Effector CD8-positive, alpha-beta T cell (primary cell): Measurements from ENCODE around the gene NPAS3.

Experiments
- DNase-seq: peaks from one replicate; lab custom pipeline; 2025; lab: John Stamatoyannopoulos, UW
- total RNA-seq, 4 experiments: gene quantifications; one replicate each; lab custom pipeline; 2026; lab: John Stamatoyannopoulos, UW

NPAS3 gene
- 0 to 0.27 (median 0) reads per million in 4 experiments for total RNA-seq

DNA sequence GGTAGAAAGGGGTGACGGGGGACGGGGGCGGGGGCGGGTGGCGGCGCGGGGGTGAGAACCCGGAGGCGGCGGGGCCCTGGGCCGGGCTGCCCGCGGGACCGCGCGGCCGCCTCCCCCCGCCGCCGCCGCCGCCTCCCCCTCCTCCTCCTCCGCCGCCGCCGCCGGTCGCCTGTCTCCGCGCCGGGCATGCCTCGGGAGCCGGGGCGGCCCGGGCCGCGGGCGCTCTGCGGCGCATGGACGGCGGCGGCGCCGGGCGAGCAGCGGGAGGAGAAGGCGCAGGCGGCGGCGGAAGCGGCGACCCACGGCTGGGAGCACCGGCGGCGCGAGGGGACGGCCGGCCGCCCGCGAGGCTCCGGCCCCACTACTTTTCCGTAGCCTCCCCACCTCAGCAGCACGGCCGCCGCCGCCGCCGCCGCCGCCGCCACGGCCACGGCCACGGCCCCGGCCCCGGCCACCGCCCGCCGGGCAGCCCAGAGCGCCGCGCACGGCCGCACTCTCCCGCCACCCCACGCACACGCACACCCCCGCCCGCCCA, at the start of gene NPAS3:
TSS of gene NPAS3 (plus strand) at position 161 of the 535 bp plus-strand sequence.
- DNase-seq, result no peak

DNA sequence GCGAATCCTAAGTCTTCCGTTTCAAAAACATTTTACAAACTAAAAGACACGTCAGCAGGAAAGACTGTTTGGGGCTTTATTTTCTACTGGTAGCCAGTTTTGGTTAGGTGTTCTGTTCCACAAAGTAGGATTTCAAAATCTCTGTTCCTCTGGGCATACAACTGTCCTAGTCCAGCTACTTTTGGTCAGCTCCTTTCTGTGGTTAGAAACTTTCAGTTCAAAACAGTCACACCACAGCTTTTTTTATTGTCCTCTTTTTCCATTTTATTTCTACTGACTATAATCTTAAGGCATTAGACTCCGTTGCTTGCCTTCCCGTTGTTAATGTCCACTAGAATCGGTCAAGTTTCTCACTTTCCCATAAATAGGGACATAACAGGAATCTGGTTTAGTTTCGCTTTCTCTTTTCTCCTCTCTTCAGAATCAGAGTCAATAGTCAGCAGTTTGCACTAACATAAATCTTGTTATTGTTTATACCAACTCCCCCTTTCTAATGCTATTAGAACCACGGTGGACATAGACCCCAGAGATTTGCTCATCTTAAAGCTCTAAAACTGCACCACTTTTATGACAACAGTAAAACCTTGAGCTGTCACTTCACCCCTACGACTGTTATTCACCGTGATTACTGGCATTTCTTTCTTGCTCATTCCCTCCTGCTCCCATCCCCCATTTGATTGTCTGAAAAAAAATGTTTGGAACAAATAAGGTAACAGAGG, 41.5 kb upstream of the NPAS3 start:
- DNase-seq, result no peak

DNA sequence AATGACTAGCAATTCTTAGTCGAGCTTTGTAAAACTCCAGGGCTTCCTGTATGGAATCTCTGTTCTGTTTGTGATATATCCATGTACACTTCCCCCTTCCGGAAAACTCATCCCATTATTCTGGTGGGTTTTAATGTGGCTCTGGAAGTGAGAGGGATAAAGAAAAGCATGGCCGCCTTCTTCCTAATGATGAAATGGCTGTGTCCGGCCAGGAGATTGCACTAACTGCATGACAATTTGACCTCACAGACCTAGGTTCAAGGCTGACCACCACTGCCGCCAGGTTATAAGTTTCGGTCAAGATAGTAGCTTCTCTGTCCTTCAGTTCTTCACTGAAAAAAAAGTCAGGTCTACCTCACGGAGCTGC, 41.0 kb upstream of the NPAS3 start:
- DNase-seq, result no peak

DNA sequence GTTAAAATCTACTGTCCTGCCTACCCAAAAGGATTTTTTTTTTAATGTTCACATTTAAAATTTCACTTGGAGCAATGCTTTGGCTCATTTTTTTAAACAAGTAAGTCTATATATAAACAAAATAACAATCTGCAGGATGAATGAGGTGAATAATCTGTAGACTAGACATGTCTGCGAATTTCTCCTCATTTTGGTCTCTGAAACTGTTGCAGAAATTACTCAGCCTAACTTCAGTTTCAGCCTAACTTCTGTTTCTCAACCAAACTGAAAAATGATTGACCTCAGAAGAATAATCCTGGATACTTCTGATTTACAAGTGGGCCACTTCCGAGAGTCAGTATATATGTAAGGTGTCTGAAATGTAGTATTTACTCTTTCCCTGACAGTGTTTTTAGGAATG, 39.8 kb upstream of the NPAS3 start:
- no peak for DNase-seq

DNA sequence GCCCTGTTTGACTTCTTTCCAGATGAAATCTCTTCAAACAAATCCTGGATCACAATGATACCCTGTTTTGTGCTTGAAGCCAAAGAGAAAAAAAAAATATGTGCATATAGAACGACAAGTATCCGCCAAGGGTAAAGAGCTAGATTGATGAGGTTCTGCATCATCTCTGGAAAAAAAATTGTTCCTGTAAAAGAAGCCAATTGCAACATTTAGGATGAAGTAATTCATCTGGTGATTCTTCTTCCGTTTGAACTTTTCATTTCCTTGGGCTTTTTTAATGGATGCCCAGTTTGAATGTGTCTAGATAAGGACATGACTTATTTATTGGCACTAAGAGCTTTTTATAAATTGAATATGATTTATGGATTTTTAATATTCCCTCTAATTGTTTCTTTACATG, 38.1 kb upstream of the NPAS3 start:
- DNase-seq, result no peak

DNA sequence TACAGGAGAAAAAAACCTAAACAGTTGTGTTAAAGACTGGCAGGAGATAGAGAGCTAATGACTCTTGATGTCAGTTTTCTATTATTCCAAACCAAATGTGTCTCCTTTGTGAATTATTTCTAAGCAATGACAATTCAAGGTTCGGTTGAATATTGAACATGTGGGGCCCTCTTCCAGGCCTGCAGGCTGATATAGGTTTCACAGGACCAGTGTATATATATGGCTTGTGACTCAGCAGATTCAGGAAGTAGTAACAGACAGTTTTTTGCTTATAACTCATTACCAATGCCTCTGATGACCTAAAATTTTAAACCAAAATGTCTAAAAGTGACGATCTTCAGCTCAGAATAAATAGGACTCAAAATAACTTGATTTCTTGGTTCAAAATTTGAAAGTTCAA, 33.7 kb upstream of the NPAS3 start:
- DNase-seq, result no peak

DNA sequence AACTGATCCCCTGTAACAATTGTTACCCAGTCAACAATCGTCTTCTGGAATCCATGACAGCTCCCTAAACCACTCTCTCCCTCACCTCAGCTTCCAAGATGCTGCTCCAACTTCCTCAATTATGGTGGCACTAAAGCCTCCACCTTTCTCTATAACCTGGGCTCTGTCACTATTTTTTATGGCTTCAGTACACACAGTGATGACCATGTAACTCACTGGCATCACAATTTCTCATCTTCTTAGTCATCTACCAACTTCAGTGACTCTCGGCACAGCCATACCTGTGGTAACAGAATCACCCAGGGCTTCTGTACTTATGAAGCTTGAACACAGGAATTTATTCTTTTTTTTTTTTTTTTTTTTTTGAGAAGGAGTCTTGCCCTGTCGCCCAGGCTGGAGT, 32.0 kb upstream of the NPAS3 start:
- no peak for DNase-seq

DNA sequence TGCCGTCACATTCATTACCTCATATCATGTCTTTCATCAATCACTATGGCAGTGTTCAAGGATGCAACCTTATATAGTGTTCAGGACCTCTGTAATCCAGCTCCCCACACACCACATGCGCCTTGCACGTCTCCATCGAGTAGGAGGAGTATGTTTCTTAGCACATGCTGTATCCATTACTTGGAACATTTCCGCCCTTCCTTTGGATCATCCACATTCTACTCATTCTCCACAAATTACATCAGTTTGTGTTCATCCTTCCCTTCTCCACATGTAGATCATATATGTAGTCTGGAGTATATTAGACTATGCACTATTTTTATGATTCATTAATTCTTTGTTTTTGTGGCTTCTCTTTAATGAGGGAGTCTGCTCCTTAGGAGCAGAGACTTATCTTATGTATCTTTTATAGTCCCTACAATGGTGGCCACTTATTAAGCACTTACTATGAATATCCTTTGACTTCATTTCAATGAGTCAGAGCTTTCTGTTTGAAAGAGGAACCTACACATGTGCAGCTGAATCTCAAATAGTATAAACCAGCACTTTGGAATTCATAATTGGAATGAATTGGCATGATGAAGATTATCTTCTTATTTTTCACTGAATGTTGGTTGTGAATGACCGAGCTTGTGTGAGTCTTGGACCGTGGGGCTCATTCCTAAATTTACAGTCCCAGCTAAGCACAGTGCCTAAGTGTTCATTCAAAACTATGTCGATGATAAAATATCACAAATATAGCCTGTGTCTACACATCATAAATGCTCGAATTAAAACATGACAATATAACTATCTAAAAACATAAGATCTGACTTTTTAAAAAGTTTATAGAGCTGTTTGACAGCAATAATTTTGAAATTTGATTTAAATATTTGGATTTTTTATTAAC, 30.2 kb upstream of the NPAS3 start:
- no peak for DNase-seq

DNA sequence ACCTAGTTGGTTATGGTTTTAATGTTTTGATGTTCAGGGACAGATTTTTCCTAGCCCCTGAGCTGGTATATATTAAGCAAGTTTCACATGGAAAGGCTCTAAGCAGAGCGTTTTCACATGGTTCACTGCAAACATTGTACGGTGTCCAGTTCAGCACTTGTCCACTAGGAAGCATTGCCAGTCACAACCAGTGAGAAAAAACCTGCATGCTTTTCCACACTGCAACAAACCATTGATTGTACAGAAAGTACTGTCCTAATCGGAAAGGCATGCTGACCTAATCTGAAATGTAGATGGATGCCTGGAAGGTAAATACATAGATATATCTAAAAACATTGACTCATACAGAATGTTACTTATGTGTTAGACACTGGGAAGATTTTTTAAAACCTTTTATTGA, 25.0 kb upstream of the NPAS3 start:
- DNase-seq, result no peak

DNA sequence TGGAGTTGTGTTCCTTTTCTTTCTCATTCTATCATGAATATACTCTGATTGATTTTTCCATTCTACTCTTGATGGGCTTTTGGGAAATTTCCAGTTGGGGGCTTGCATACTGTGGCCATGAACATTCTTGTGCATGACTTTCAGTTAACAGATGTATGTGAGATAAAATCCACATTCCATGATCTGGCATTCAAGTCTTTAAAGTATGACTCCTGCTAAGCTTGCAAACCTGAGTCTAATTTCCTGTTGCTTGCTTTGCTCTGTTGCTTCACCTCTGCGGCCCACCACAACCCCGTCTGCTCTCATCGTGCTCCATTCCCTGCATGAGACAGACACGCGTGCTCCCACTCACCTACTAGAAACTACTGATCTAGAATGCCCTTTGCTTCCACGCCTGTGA, 24.3 kb upstream of the NPAS3 start:
- DNase-seq, result no peak

DNA sequence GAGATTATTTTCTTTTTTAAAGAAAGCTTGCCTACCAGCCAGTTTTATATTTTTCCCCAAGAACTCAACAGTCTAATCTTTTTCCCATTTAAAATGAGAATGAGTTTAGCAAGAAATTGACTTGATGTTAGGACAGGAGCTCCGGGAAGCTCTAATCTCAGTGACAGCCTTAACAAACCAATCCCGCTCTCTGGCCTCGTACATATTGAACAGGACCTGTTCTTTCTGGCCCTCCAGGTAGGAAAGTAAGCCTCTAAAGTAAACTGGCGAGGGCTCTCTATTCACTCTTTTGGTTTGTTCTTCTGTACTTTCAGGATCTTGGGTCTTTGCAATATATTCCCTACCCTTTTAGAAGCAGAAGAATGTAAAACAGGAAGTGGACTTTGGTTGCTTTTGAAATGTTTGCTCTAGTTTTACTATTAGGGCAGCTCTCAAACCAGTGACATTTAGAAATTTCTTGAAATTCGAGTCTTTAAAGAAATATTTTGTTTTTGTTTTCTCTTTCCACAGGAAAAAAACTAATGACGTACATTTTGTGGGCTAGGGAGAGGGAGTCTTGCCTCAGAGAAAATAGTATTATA, 17.9 kb upstream of the NPAS3 start:
- no peak for DNase-seq

DNA sequence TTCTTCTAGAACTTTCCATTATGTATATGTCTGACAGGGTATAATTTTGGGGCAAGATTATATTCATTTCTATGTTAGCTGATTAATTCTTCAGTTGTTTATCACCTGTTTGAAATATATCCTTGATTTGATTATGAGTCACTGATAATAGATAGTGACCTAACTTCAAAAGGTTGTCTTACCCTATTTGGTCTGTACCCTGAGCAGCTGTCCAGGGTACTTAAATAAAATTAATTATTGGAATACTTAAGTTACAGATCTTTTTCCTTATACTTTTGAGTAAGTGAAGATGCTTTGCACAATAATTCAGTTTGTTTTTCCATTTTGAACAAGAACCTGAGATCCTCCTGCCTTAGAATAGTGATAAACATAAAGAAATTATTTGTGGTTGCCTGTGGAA, 13.2 kb upstream of the NPAS3 start:
- no peak for DNase-seq

DNA sequence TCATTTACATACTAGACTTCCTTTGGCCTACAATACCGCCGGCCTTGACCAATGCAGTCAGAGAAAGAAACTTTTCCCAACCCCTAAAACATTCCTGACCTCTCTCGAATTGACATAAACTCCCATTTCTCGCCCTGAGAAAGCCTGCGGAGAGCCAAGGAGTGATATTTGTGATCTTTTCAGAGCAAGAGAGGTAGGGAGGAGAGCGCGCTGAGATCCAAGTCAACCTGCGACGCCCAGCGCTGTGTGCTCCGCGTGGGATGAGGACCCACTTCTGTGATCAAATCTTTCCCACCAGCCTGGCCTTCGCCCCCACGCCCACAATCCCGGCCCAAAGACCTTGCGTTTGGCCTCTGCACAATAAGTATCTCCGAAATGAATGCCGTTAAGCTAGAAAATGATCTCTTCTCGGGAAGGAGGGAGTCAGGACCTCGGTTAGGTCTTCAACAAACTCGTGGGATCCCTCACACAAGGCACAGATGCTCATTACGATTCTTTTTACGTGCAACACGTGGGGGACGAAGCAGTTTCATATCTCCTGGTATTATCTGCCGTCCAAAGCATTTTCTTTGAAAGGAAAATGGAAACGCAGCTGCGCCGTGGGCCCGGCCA, 6.3 kb upstream of the NPAS3 start:
- no peak for DNase-seq

DNA sequence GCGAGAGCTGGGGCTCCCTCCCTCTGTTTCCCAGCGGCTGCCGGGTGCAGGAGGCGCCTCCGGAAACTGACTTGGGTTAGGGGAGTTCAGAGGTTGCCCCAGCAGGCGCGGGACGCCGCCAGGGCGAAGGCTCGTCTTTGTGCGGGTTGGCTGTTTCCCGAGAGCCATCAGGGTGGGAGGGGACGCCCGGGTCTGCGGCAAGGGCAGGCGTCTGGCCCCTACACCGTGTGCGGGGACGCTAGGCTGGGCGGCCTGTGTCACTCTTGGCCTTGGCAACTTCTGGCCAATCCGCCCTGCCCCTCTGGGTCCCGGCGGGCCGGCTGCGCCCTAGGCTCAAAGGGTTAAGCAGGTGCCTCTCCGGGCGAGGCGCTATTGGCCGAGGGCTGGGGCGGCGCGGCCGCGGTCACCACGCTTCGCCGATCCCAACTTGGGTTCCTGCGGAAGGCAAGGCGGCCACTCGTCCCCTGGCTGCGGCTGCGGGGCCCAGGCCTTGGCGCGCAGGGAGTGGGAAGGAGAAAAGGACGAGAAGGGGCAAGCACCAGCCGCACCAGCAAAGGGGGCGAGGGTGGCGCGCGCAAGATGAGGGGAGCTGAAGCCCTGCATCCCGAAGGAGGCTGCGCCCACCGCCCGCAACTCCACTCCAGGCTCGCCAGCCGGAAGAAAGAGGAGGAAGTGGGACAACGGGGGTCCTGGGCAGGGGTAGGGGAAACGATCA, 5.6 kb upstream of the NPAS3 start:
- no peak for DNase-seq

DNA sequence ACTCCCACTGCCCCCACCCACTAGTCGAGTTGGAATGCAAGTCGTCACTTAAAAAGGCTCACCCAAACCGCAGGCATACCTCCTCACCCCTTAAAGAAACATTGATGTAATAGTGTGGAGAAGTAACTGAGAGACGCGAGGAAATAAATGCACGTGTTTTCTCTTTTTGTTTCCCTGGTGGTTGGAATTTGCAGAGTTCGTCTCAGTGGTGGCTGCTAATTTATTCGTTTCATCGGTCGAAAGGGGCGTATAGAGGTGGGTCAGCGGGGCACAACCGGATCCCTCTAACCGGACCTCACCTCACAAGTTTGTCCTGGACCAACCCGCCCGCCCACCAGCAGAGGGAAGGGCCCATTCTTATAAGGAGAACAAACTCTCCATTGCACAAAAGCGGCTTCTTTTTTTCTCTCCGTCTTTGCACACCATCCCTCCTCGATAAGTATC, 5.0 kb upstream of the NPAS3 start:
- no peak for DNase-seq

DNA sequence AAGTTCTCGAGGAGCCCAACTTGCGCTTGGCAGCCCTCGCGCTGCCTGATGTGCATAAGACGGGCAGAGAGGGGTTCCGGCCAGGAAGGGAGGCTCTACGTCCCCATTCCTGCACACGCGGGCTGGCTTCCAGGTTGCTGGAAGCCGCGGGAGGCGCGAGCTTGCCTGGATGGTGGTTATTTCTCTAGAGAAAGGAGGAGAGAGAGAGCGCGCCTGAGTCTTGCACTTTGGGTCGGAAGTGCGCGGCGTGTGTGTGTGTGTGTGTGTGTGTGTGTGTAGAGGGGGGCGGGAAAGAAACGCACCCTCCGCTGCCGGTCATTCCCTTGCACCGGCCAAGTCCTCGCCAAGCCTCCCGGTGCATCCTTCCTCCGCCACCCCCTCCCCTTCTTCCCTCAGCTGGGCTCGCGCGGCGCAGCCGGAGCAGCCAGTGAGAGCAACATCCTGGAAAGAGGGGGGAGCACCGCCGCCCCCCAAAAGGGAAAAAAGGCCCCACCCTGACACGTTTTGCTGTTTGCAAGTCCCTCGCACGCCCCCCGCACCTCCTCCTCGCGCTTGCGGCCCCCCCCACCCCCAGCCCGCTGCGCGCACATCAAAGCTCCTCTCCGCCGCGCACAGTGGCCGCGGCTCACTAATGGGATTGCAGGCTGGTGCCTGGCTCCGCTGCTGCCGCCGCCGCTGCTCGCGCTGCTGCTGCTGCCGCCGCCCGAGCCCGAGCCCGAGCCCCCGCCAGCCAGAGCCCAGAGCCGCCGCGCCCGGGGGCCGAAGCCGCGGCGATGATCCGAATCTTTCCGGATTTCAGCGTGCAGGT, 4.4 kb upstream of the NPAS3 start:
- no peak for DNase-seq

DNA sequence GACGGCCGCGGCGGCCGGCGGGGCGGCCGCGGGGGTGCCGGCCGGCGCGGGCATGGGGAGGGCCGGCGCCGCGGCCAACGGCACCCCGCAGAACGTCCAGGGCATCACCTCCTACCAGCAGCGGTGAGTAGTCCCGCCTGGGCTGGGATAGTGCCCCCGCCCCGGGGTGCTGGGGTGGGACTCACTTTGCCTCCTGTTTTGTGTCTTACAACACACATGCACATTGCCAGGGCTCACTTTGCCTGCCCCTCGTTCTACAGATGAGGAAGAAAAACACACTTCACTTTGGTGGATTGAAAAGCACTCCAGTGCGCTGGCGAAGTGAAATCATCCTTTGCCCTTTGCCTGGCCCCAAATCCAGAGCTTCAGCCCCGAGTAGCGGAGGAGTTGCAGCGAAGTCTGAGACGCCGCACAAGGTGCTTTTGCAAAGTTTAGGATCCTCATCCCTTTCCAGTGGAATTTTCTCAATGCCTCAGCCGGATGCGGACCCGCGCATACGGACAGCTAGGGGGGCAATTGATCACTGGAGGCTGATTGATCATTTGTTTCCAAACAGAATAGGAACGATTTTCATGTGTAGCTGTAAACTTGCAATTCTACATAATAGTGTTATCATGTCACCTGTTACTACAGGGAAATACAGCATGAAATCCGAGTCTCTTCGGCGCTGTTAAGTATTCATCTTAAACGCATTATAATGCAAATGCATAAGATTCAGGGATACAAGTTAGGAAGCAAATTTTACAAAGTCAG, 3.6 kb upstream of the NPAS3 start:
- no peak for DNase-seq

DNA sequence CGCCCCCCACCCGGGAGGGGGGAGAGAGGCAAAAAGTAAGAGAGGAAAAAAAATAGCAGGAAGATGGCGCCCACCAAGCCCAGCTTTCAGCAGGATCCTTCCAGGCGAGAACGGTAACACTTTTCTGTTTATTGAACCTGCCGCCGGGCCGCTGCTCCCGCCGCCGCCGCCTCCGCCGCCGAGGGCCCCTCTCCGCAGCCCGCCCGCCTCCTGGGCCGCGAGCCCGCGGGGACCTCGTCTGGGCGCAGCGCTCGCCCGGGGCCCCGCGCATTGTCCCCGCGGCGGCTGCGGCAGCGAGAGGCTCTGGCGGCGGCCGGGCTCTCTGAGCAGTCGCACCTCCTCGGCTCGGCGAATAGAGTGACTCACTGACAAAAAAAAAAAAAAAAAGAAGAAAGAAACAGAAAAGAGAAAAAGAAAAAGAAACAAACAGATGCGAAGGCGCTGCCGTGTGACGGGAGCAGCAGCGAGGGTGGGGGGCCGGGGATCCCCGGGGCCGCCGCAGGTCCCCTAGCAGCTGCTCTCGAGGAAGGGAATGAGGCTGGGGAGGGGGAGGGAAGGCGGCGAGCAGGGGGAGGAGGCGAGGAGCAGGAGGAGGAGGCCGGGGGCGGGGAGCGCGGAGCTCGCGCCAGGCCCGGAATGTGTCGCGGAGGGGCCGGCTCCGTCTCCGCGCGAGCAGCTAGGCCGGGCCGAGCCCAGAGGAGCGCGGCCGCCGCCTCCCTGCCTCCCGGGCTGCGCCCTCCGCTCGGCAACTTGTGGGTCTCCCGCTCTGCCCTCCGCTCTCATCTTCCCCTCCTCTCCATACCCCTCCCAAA, 781 bp downstream of the NPAS3 start:
- no peak for DNase-seq

DNA sequence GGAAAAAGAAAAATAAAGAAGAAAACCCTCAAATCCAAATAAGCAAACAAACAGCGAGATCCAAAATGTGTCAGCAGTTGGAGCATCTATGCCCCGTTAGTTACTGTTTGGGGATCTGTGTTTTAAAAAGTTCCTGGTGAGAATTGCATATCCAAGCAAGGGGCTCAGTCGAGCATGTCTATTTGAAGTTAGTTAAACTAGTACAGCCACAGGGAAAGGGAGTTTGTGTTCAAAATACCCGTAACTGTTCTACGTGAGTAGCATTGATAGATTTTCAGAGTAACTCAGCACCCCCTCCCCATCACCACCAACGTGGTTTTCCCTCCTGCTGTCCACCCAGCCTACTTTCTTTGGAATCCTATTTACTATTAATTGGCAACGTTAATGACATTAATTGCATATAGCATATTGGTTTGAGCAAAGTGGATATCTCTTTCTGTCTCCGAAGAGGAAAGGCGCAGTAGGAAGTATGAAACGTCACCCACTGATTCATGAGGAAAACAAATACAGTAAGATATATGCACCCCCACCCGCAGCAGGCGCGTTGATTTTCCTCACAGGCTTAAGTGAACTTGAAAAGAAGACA, 1.5 kb downstream of the NPAS3 start:
- DNase-seq, result no peak
